ENCODE data around the gene RNF214.

GRCh38 chr11:117303101-117303500 is 70.6 kb downstream of the RNF214 start:
- TF ChIP-seq CTCF (IDR thresholded peaks at IDR 0.05) (no peak), EZH2 (IDR thresholded peaks at IDR 0.05; ENCODE audit: borderline replicate concordance, insufficient read depth, low read depth, low read length, poor library complexity, severe bottlenecking) (no peak)
